ENCODE measurements around the gene PARP15. TPM values are rescaled to one million over a fixed set of nuclear protein-coding genes. Genes with fewer than 3 reads are reported as not detected.
"Not testable (repeated sequence)": the region's sequence is repeated elsewhere in the genome, so short reads cannot be mapped to it uniquely, and the experiment has no call there.

The PARP15 gene
- total and polyA plus RNA-seq, 3 donors from 2014 or later = 1.5 to 4.8 (median 3.7) TPM

DNA sequence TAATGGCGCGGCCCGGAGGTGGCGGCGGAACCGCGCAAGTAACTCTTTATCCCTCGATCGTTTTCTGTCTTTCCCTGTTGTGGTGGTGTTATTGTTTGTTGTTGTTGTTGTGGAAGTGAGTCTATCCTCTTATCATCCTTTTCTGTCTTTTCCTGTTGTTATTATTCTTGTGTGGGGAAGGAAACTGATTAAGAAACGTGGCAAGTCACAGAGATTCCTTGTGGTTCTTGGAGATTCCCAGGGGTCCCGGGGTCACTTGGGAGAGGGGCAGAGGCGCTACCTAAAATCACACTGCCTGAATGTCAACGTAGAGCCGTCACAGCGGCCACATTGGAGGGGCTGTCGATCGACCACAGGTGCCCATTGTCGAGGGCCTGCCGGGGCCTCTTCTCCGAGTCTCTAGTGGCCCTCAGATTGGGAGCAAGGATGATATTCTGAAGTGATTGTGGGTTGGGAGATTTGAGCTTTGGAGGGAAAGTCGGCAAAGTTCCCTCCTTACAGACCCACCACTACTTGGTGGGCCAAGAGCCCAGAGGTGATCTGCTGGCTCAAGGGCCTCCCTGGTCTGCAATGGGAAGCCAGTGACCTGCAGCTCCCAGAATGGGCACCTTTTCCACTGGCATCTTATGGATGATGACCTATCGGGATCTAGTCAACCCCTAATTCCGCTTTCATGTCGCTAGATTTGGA lies 104.0 kb downstream of the PARP15 start:
- no peaks in the 10 kb centered on the region for H3K9me3 ChIP-seq
- intact Hi-C loops (cut with DNase I; ENCODE audit: low total_unique reads) = loop anchor here (5.0 kb wide), 1 partner anchor 119 kb away; the partner anchor contains the start of genes DTX3L and PARP9
- H3K36me3 ChIP-seq (ENCODE audit: low read depth, missing control alignments) = no peaks in the 10 kb centered on the region
- no peak for DNase-seq
- no peak for TF ChIP-seq POLR2A (IDR thresholded peaks at IDR 0.05)
- TF ChIP-seq, protein P1, sequence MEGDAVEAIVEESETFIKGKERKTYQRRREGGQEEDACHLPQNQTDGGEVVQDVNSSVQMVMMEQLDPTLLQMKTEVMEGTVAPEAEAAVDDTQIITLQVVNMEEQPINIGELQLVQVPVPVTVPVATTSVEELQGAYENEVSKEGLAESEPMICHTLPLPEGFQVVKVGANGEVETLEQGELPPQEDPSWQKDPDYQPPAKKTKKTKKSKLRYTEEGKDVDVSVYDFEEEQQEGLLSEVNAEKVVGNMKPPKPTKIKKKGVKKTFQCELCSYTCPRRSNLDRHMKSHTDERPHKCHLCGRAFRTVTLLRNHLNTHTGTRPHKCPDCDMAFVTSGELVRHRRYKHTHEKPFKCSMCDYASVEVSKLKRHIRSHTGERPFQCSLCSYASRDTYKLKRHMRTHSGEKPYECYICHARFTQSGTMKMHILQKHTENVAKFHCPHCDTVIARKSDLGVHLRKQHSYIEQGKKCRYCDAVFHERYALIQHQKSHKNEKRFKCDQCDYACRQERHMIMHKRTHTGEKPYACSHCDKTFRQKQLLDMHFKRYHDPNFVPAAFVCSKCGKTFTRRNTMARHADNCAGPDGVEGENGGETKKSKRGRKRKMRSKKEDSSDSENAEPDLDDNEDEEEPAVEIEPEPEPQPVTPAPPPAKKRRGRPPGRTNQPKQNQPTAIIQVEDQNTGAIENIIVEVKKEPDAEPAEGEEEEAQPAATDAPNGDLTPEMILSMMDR (IDR thresholded peaks at IDR 0.05) = no peak
- peak overlapping the region; percentile 88 to 90 for H3K4me3 ChIP-seq
- 16 to 21% methylated on average over 24 of the region's 24 CpGs for WGBS, 2 donors
- no peaks in the 10 kb centered on the region for H3K27me3 ChIP-seq
- peaks cover 24% of the 10 kb centered on the region for H3K4me1 ChIP-seq
- H3K27ac ChIP-seq = peak overlapping the region; percentile 96 to 97

DNA sequence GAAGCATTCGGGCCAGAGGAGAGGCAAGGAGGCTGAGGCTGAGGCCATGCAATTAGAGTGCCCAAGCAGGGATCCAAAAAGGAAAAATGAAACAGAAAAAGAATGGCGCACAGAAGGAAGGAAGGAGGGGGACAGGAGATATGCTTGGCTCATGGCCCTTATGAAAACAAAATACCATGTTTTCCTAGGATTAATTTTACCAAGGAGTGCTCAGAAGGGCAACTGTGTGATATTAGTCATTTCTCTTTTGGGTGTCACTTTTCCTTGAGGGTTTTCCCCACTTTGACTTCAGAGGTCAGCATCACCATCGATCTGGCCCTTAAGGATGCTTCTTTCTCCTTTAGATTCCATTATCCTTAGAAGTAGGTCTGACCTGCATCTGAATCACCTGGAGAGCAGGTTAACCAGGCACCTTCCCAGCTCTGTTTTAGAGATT lies 104.5 kb downstream of the PARP15 start:
- TF ChIP-seq, protein P1 (IDR thresholded peaks at IDR 0.05) = no peak
- TF ChIP-seq POLR2A (IDR thresholded peaks at IDR 0.05) = no peak
- 51 to 60% methylated on average over 3 of the region's 3 CpGs for WGBS, 2 donors
- Histone ChIP-seq H3K4me3 (peak overlapping the region in 1 of 2 donors; percentile 88), H3K27ac (peak overlapping the region in 1 of 2 donors; percentile 97), H3K36me3 (ENCODE audit: low read depth, missing control alignments) (no peaks in the 10 kb centered on the region), H3K27me3 (no peaks in the 10 kb centered on the region), H3K9me3 (no peaks in the 10 kb centered on the region), H3K4me1 (peaks cover 24% of the 10 kb centered on the region)
- no peak for DNase-seq
- intact Hi-C loops (cut with DNase I; ENCODE audit: low total_unique reads) = loop anchor here (5.0 kb wide), 1 partner anchor 120 kb away; the partner anchor contains the start of genes DTX3L and PARP9

DNA sequence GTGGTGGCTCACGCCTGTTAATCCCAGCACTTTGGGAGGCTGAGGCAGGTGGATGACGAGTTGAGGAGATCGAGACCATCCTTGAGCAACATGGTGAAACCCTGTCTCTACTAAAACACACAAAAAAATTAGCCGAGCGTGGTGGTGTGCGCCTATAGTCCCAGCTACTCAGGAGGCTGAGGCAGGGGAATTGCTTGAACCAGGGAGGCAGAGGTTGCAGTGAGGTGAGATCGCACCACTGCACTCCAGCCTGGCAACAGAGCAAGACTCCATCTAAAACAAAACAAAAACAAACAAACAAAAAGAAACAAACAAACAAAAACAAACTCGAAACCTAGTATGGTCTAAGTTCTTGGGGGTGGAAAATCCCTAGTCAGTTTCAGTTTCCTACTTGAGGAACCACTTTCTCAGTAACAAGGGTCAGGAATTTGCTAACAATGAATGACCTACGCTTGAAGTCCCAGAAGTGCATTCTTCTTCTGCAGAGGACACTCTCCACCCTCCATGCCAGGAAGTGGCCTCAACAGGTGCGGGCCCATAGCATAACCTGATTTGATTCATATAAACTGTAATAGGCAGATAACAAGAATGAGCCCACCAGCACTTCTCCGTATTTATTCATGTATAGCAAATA lies 105.4 kb downstream of the PARP15 start:
- not testable (repeated sequence) for H3K27ac ChIP-seq; DNase-seq; H3K27me3 ChIP-seq; H3K36me3 ChIP-seq (ENCODE audit: low read depth, missing control alignments); H3K9me3 ChIP-seq; H3K4me3 ChIP-seq
- intact Hi-C loops (cut with DNase I; ENCODE audit: low total_unique reads) = loop anchor here (5.0 kb wide), 1 partner anchor 121 kb away; the partner anchor contains the start of genes DTX3L and PARP9
- WGBS, 2 donors = 88 to 92% methylated on average over 11 of the region's 11 CpGs
- H3K4me1 ChIP-seq = peaks cover 24% of the 10 kb centered on the region

DNA sequence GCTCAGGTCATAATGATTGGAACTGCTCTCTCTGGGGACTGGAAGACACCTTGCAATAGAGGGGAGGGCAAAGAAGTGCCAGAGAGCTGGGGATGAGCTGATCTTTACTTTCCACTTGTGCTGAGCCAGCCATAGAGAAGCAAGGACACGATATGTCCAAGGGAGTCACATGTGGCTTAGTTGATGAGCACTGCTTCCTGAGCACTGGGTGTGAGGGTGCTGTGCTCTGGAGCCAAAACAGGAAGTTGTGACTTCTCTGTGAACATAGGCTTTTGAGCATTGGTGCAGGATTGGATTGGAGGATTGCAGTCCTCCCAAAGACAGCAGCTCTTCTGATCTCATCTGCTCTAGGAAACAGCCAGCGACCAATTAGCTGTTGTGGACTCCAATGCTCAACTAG lies 109.8 kb downstream of the PARP15 start:
- intact Hi-C loops (cut with DNase I; ENCODE audit: low total_unique reads) = no loop called here
- 85 to 93% methylated on average over 2 of the region's 2 CpGs for WGBS, 2 donors

More for the DNA sequence above, 109.8 kb downstream of the PARP15 start:
- no peak overlapping the region for H3K27ac ChIP-seq
- no peaks in the 10 kb centered on the region for H3K27me3 ChIP-seq
- TF ChIP-seq, protein P1 (IDR thresholded peaks at IDR 0.05) = no peak
- no peak for TF ChIP-seq POLR2A (IDR thresholded peaks at IDR 0.05)
- no peaks in the 10 kb centered on the region for H3K9me3 ChIP-seq
- no peak for DNase-seq
- H3K4me1 ChIP-seq = peaks cover 4% of the 10 kb centered on the region
- no peak overlapping the region for H3K4me3 ChIP-seq
- no peaks in the 10 kb centered on the region for H3K36me3 ChIP-seq (ENCODE audit: low read depth, missing control alignments)

Other genes with a start within 250 kb of the PARP15 start
- 10 to 100 TPM; 19.3 to 19.9 TPM for gene MIX23, start 194.4 kb upstream of the PARP15 start, total RNA-seq
- gene MIX23, start 194.4 kb upstream of the PARP15 start, polyA plus RNA-seq (ENCODE audit: insufficient read depth, low read depth, low replicate concordance) = 21.0 TPM
- 10 to 100 TPM; 16.0 to 17.7 TPM for gene FAM162A, start 193.5 kb upstream of the PARP15 start, total RNA-seq
- 77.7 TPM for gene FAM162A, start 193.5 kb upstream of the PARP15 start, polyA plus RNA-seq (ENCODE audit: insufficient read depth, low read depth, low replicate concordance)
- gene WDR5B, start 161.6 kb upstream of the PARP15 start, total RNA-seq = 1 to 10 TPM; 7.1 to 8.9 TPM
- 5.1 TPM for gene WDR5B, start 161.6 kb upstream of the PARP15 start, polyA plus RNA-seq (ENCODE audit: insufficient read depth, low read depth, low replicate concordance)
- 10 to 100 TPM; 48.1 to 64.0 TPM for gene KPNA1, start 62.7 kb upstream of the PARP15 start, total RNA-seq
- gene KPNA1, start 62.7 kb upstream of the PARP15 start, polyA plus RNA-seq (ENCODE audit: insufficient read depth, low read depth, low replicate concordance) = 88.2 TPM
- 10 to 100 TPM; 12.8 to 13.8 TPM for gene PARP9, start 13.3 kb upstream of the PARP15 start, total RNA-seq
- 14.7 TPM for gene PARP9, start 13.3 kb upstream of the PARP15 start, polyA plus RNA-seq (ENCODE audit: insufficient read depth, low read depth, low replicate concordance)
- gene DTX3L, start 13.3 kb upstream of the PARP15 start, total RNA-seq = 1 to 10 TPM; 8.3 to 8.7 TPM
- gene DTX3L, start 13.3 kb upstream of the PARP15 start, polyA plus RNA-seq (ENCODE audit: insufficient read depth, low read depth, low replicate concordance) = 8.5 TPM
- gene PARP14, start 103.2 kb downstream of the PARP15 start, total RNA-seq = 10 to 100 TPM; 11.3 to 18.2 TPM
- 8.8 TPM for gene PARP14, start 103.2 kb downstream of the PARP15 start, polyA plus RNA-seq (ENCODE audit: insufficient read depth, low read depth, low replicate concordance)
- 10 to 100 TPM; 10.6 to 11.1 TPM for gene HSPBAP1, start 216.2 kb downstream of the PARP15 start, total RNA-seq
- gene HSPBAP1, start 216.2 kb downstream of the PARP15 start, polyA plus RNA-seq (ENCODE audit: insufficient read depth, low read depth, low replicate concordance) = 26.5 TPM
- 10 to 100 TPM; 17.7 to 23.7 TPM for gene SLC49A4, start 217.4 kb downstream of the PARP15 start, total RNA-seq
- 12.4 TPM for gene SLC49A4, start 217.4 kb downstream of the PARP15 start, polyA plus RNA-seq (ENCODE audit: insufficient read depth, low read depth, low replicate concordance)

Data from testis (tissue), 3 donors.